Fibroblast of mammary gland (primary cell): Measurements from ENCODE around the gene STX8.

Source experiments
- DNase-seq: peaks from one replicate; pipeline ENCODE4 v3.0.0-alpha.2; 2010; ENCODE audit warnings: low read depth
- H3K4me3 ChIP-seq: 2 replicates; pipeline ENCODE4 v1.5.1; 2011; ENCODE audit warnings: low read depth, mild to moderate bottlenecking, low read length, moderate library complexity; ENCODE audit not compliant: control insufficient read depth
- CTCF ChIP-seq: conservative IDR thresholded peaks from 2 replicates; pipeline ENCODE4 v1.5.1; 2011; ENCODE audit warnings: low read depth, low read length, inconsistent platforms; ENCODE audit not compliant: control insufficient read depth, insufficient read depth

Gene STX8

GRCh38 chr17:9200699-9201359, 374.8 kb downstream of the STX8 start:
- TF ChIP-seq CTCF, result no peak
- H3K4me3 ChIP-seq, result no peak overlapping the region
- DNase-seq, result no peak
